Neural cell (in vitro differentiated cells): Measurements from ENCODE around the gene GNRHR. TPM values are rescaled to one million over a fixed set of nuclear protein-coding genes. Genes with fewer than 3 reads are reported as not detected.

Experiments
- H2AFZ ChIP-seq: fragments of 200-600, 300-800 bp; sonication (generic), shearing (Covaris generic); 2 replicates; pipeline ENCODE4 v1.6.0; 2014; ENCODE audit warnings: low read depth, mild to moderate bottlenecking, antibody characterized with exemption, low read length, moderate library complexity
- H3F3A ChIP-seq: fragments of 200-600 bp; shearing (Covaris generic); 2 replicates; pipeline ENCODE4 v1.6.1; 2016; ENCODE audit warnings: mild to moderate bottlenecking, moderate library complexity, mixed read lengths, antibody characterized with exemption, low read length; ENCODE audit not compliant: insufficient read depth, poor library complexity, severe bottlenecking
- H3K27ac ChIP-seq: fragments of 200-600, 300-800 bp; sonication (generic), shearing (Covaris generic); 2 replicates; pipeline ENCODE4 v1.5.1; 2014; ENCODE audit warnings: mild to moderate bottlenecking, low read length, moderate library complexity
- H3K27me3 ChIP-seq: fragments of 300-800, 200-600 bp; sonication (generic), shearing (Covaris generic); 2 replicates; pipeline ENCODE4 v1.6.0; 2014; ENCODE audit warnings: mild to moderate bottlenecking, low read depth, low read length, moderate library complexity; ENCODE audit not compliant: insufficient read depth
- H3K36me3 ChIP-seq: fragments of 300-800, 200-600 bp; sonication (generic), shearing (Covaris generic); 2 replicates; pipeline ENCODE4 v1.5.1; 2014; ENCODE audit warnings: mild to moderate bottlenecking, antibody characterized with exemption, low read length, moderate library complexity; ENCODE audit not compliant: insufficient read depth
- H3K4me2 ChIP-seq: fragments of 300-800, 200-600 bp; sonication (generic), shearing (Covaris generic); 2 replicates; pipeline ENCODE4 v1.6.0; 2014; ENCODE audit warnings: mild to moderate bottlenecking, low read length
- H3K4me3 ChIP-seq: fragments of 300-800, 200-600 bp; sonication (generic), shearing (Covaris generic); 2 replicates; pipeline ENCODE4 v1.5.1; 2014; ENCODE audit warnings: mild to moderate bottlenecking, low read length, moderate library complexity
- H3K79me2 ChIP-seq: fragments of 200-600 bp; shearing (Covaris generic); replicated peaks from 2 replicates; pipeline ENCODE4 v1.6.0; 2014; ENCODE audit warnings: mild to moderate bottlenecking, low read length, moderate library complexity; ENCODE audit not compliant: insufficient read depth
- H3K9ac ChIP-seq: fragments of 300-800, 200-600 bp; sonication (generic), shearing (Covaris generic); 2 replicates; pipeline ENCODE4 v1.6.1; 2016; ENCODE audit warnings: mild to moderate bottlenecking, low read length, mixed read lengths
- H3K9me2 ChIP-seq: fragments of 200-600 bp; shearing (Covaris generic); 2 replicates; pipeline ENCODE4 v1.6.1; 2016; ENCODE audit warnings: mild to moderate bottlenecking, low read length, mixed read lengths; ENCODE audit not compliant: insufficient read depth
- H3K9me3 ChIP-seq: fragments of 200-600, 300-800 bp; sonication (generic), shearing (Covaris generic); 2 replicates; pipeline ENCODE4 v1.6.1; 2016; ENCODE audit warnings: mild to moderate bottlenecking, mixed run types, low read length, moderate library complexity, mixed read lengths
- H4K20me1 ChIP-seq: fragments of 200-600 bp; shearing (Covaris generic); 2 replicates; pipeline ENCODE4 v1.6.1; 2016; ENCODE audit warnings: mild to moderate bottlenecking, mixed run types; ENCODE audit not compliant: insufficient read depth
- EP300 ChIP-seq: fragments of 450-650 bp; conservative IDR thresholded peaks from 2 replicates; pipeline ENCODE4 v1.6.1; 2014; ENCODE audit warnings: antibody characterized with exemption, mild to moderate bottlenecking, moderate library complexity; ENCODE audit not compliant: poor library complexity, severe bottlenecking
- EZH2 ChIP-seq: fragments of 200-600, 300-800 bp; shearing (Covaris generic), sonication (generic); IDR thresholded peaks from 2 replicates; pipeline ENCODE4 v1.6.1; 2014; ENCODE audit warnings: antibody characterized with exemption, low read length, borderline replicate concordance, mild to moderate bottlenecking; ENCODE audit not compliant: insufficient read depth, poor library complexity, severe bottlenecking
- MXI1 ChIP-seq: fragments of 450-650 bp; conservative IDR thresholded peaks from 2 replicates; pipeline ENCODE4 v1.6.1; 2014; ENCODE audit warnings: antibody characterized with exemption, mild to moderate bottlenecking; ENCODE audit not compliant: poor library complexity, severe bottlenecking
- POLR2AphosphoS5 ChIP-seq: IDR thresholded peaks from 2 replicates; pipeline ENCODE4 v1.6.1; 2012
- RAD21 ChIP-seq: fragments of 450-650 bp; conservative IDR thresholded peaks from 2 replicates; pipeline ENCODE4 v1.6.1; 2014; ENCODE audit warnings: antibody characterized with exemption, mild to moderate bottlenecking, moderate library complexity
- SMC3 ChIP-seq: fragments of 450-650 bp; conservative IDR thresholded peaks from 2 replicates; pipeline ENCODE4 v1.6.1; 2014; ENCODE audit warnings: antibody characterized with exemption, mild to moderate bottlenecking, moderate library complexity; ENCODE audit not compliant: poor library complexity
- TAF1 ChIP-seq: IDR thresholded peaks from 2 replicates; pipeline ENCODE4 v1.6.1; 2012; ENCODE audit warnings: low read depth
- polyA plus RNA-seq: library from polyadenylated mRNA; depleted of rRNA; stranded (reverse); fragments of >200 nt; gene quantifications from 2 replicates; pipeline ENCODE4 v1.2.3, GENCODE V29; 2014
- TF ChIP-seq, protein P1 (sequence below): IDR thresholded peaks from 2 replicates; pipeline ENCODE4 v1.6.1; 2012; ENCODE audit warnings: borderline replicate concordance
- TF ChIP-seq, protein P2 (sequence below): fragments of 450-650 bp; IDR thresholded peaks from 2 replicates; pipeline ENCODE4 v1.5.1; 2014; ENCODE audit warnings: antibody characterized with exemption, mild to moderate bottlenecking, moderate library complexity; ENCODE audit not compliant: poor library complexity, severe bottlenecking

Gene GNRHR
- polyA plus RNA-seq, 1 donor from 2014 or later = not detected

DNA sequence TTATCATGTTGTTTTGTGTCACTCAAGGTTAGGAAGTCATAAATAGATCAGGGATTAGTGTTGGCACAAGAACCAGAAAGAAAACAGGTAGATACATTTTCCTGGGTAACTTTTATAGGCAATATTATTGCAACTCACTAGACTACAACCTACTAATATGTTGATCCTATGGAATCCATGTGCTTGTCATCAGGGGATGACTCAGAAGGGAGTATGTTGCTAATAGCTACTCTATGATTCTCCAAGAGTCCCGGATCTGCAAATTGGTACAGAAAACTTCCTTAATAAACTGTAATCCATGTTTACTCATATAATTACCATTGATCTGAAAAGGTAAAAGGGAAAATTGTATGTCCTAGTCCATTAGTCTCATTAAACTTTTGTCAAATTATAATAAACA, 11.7 kb upstream of the GNRHR start:
- no peaks in the 10 kb centered on the region for H4K20me1 ChIP-seq
- no peak overlapping the region for H2AFZ ChIP-seq
- H3K27ac ChIP-seq = no peak overlapping the region
- no peaks in the 10 kb centered on the region for H3K36me3 ChIP-seq
- TF ChIP-seq MXI1 (no peak), TAF1 (no peak), EZH2 (no peak), SMC3 (no peak), RAD21 (no peak), POLR2AphosphoS5 (no peak), EP300 (no peak)
- TF ChIP-seq, protein P1, sequence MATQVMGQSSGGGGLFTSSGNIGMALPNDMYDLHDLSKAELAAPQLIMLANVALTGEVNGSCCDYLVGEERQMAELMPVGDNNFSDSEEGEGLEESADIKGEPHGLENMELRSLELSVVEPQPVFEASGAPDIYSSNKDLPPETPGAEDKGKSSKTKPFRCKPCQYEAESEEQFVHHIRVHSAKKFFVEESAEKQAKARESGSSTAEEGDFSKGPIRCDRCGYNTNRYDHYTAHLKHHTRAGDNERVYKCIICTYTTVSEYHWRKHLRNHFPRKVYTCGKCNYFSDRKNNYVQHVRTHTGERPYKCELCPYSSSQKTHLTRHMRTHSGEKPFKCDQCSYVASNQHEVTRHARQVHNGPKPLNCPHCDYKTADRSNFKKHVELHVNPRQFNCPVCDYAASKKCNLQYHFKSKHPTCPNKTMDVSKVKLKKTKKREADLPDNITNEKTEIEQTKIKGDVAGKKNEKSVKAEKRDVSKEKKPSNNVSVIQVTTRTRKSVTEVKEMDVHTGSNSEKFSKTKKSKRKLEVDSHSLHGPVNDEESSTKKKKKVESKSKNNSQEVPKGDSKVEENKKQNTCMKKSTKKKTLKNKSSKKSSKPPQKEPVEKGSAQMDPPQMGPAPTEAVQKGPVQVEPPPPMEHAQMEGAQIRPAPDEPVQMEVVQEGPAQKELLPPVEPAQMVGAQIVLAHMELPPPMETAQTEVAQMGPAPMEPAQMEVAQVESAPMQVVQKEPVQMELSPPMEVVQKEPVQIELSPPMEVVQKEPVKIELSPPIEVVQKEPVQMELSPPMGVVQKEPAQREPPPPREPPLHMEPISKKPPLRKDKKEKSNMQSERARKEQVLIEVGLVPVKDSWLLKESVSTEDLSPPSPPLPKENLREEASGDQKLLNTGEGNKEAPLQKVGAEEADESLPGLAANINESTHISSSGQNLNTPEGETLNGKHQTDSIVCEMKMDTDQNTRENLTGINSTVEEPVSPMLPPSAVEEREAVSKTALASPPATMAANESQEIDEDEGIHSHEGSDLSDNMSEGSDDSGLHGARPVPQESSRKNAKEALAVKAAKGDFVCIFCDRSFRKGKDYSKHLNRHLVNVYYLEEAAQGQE = no peak
- TF ChIP-seq, protein P2, sequence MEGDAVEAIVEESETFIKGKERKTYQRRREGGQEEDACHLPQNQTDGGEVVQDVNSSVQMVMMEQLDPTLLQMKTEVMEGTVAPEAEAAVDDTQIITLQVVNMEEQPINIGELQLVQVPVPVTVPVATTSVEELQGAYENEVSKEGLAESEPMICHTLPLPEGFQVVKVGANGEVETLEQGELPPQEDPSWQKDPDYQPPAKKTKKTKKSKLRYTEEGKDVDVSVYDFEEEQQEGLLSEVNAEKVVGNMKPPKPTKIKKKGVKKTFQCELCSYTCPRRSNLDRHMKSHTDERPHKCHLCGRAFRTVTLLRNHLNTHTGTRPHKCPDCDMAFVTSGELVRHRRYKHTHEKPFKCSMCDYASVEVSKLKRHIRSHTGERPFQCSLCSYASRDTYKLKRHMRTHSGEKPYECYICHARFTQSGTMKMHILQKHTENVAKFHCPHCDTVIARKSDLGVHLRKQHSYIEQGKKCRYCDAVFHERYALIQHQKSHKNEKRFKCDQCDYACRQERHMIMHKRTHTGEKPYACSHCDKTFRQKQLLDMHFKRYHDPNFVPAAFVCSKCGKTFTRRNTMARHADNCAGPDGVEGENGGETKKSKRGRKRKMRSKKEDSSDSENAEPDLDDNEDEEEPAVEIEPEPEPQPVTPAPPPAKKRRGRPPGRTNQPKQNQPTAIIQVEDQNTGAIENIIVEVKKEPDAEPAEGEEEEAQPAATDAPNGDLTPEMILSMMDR = no peak
- H3K27me3 ChIP-seq = no peaks in the 10 kb centered on the region
- H3K9ac ChIP-seq = no peak overlapping the region
- no peak overlapping the region for H3K4me3 ChIP-seq
- H3F3A ChIP-seq = no peaks in the 10 kb centered on the region
- H3K9me2 ChIP-seq = no peaks in the 10 kb centered on the region
- H3K4me2 ChIP-seq = no peak overlapping the region
- H3K9me3 ChIP-seq = no peaks in the 10 kb centered on the region
- H3K79me2 ChIP-seq = no peaks in the 10 kb centered on the region

DNA sequence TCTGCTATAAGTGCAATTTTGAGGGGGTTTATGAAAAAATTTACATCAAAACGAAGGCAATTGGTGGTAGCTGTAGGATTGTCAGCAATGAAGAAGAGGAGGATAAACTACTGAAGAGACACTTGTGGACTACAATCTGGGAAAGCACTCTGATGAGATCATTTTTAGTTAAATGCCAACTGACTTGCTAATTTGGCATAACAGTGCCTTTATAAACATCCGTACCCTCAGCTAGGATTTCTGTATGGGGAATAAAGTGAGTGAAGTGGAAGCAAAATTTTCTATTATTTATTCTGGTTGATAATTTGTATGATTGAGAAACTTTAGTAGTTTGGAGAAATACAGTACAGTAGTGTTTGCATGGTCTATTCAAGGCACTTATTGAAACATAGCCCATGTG, 11.2 kb upstream of the GNRHR start:
- no peaks in the 10 kb centered on the region for H4K20me1 ChIP-seq
- H3K4me2 ChIP-seq = no peak overlapping the region
- H3K36me3 ChIP-seq = no peaks in the 10 kb centered on the region
- H3F3A ChIP-seq = no peaks in the 10 kb centered on the region
- H3K9ac ChIP-seq = no peak overlapping the region
- no peak for TF ChIP-seq RAD21
- TF ChIP-seq EZH2 = no peak
- TF ChIP-seq POLR2AphosphoS5 = no peak
- TF ChIP-seq SMC3 = no peak
- no peak for TF ChIP-seq TAF1
- TF ChIP-seq, protein P1 = no peak
- no peak for TF ChIP-seq EP300
- TF ChIP-seq, protein P2 = no peak
- no peak for TF ChIP-seq MXI1
- H2AFZ ChIP-seq = no peak overlapping the region
- H3K27ac ChIP-seq = no peak overlapping the region
- H3K9me3 ChIP-seq = no peaks in the 10 kb centered on the region
- no peak overlapping the region for H3K4me3 ChIP-seq
- no peaks in the 10 kb centered on the region for H3K79me2 ChIP-seq
- no peaks in the 10 kb centered on the region for H3K9me2 ChIP-seq
- H3K27me3 ChIP-seq = no peaks in the 10 kb centered on the region
